Ecto neural progenitor cell (in vitro differentiated cells): ENCODE measurements around the gene ITGB4.

Experiments
- DNase-seq: peaks from one replicate; pipeline ENCODE4 v3.0.0-alpha.2; 2018; ENCODE audit warnings: low spot score

The ITGB4 gene

GRCh38 chr17:75731716-75732498, 10.6 kb downstream of the ITGB4 start:
- DNase-seq, result no peak

GRCh38 chr17:75733471-75733870, 12.2 kb downstream of the ITGB4 start:
- no peak for DNase-seq

- no peak for DNase-seq
Observed at GRCh38 chr17:75734674-75735294, 13.5 kb downstream of the ITGB4 start.

GRCh38 chr17:75736173-75736835, 15.0 kb downstream of the ITGB4 start:
- DNase-seq, result no peak

- DNase-seq, result no peak
Observed at GRCh38 chr17:75737133-75737962, 16.1 kb downstream of the ITGB4 start.

GRCh38 chr17:75738218-75738802, 17.1 kb downstream of the ITGB4 start:
- no peak for DNase-seq

GRCh38 chr17:75739174-75739573, 17.9 kb downstream of the ITGB4 start:
- DNase-seq, result no peak

GRCh38 chr17:75739801-75740200, 18.5 kb downstream of the ITGB4 start:
- no peak for DNase-seq

- DNase-seq, result no peak
Observed at GRCh38 chr17:75740215-75740614, 19.0 kb downstream of the ITGB4 start.

GRCh38 chr17:75740631-75741077, 19.4 kb downstream of the ITGB4 start:
- DNase-seq, result no peak

GRCh38 chr17:75742337-75742736, 21.1 kb downstream of the ITGB4 start:
- DNase-seq, result no peak

- DNase-seq, result no peak
Observed at GRCh38 chr17:75743625-75744206, 22.5 kb downstream of the ITGB4 start.

- no peak for DNase-seq
Observed at GRCh38 chr17:75748706-75749105, 27.4 kb downstream of the ITGB4 start.

GRCh38 chr17:75749545-75750389, 28.5 kb downstream of the ITGB4 start:
- peak; percentile 96 for DNase-seq

- DNase-seq, result no peak
Observed at GRCh38 chr17:75750661-75751423, 29.6 kb downstream of the ITGB4 start.

GRCh38 chr17:75751676-75752404, 30.6 kb downstream of the ITGB4 start:
- DNase-seq, result no peak

GRCh38 chr17:75752405-75752709, 31.1 kb downstream of the ITGB4 start:
- DNase-seq, result no peak

- no peak for DNase-seq
Observed at GRCh38 chr17:75752802-75753513, 31.7 kb downstream of the ITGB4 start.
